Measurements from ENCODE around the gene TFDP3.

The TFDP3 gene

GRCh38 chrX:133185119-133185518 lies 33.0 kb downstream of the TFDP3 start:
- DNase-seq: no peak

DNA sequence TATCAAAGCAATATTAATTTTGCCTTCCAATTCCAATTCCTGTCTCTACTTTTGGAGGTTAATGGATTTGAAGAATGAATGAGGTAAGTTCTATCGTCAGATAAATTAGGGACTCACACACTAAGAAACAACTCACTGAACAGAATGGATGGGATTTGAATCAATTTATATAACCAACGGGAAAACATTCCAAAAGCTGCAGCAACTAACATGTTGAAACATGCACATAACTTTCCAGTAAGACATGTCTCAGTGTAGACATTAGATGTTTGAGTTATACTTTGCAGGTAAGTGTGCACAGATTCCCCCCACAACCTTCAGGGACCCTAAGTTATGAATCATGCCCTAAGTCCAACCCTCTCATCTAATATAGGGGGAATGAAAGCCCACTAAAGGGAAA lies 34.3 kb downstream of the TFDP3 start:
- DNase-seq: no peak

DNA sequence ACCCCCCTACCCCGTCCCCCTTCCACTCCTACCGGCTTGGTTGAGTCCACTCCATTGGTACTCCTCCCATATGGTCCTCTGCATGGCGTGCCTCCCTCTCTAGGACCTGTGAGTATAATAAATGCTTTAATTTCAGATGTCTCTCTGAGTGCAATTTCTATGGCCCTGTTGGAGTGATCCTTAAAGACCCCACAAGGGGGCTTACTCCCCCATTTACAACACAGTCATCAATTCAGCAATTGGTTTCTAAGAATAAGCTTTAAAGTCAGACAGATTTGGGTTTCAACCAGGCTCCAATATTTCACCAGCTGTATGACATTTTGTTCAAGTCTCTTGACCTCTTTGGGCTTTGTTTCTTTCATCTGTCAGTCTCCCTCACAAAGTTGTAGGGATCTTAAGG lies 38.7 kb downstream of the TFDP3 start:
- no peak for DNase-seq

GRCh38 chrX:133177202-133177601 lies 41.0 kb downstream of the TFDP3 start:
- DNase-seq: no peak

DNA sequence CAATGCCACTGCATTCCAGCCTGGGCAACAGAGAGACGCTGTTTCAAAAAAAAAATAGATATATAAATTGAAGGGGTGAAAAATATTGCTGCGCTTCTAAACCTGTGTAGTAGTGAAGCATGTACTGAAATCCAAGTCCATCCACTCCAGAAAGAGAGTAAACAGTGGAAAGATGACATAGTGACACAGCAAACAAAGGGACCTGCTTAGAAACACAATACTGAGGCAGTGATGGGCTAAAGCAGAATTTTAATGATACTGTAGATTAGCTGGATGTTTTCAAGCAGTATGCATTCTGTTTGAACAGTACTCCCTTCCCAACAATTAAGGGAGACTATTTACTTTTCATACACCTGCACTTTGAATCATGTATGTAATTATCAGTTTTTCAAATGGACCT lies 42.5 kb downstream of the TFDP3 start:
- no peak for DNase-seq

DNA sequence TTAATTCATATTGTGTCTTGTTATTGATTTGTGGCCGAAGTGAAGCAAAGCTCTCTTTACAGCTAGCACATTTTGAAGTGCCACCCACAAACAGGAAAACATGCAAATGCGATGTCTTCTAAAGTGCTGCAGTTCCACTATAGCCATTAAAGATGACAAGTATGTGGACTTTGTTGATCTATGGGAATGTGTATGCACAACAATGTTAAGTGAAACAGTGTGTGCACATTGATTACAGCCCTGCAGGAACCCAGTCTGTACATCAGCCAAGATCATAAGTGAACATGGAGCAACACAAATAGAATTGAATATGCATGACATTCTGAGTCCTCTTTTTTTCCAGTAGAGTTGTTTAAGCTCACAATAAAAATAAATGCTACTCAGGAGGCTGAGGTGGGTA lies 43.0 kb downstream of the TFDP3 start:
- DNase-seq: no peak

DNA sequence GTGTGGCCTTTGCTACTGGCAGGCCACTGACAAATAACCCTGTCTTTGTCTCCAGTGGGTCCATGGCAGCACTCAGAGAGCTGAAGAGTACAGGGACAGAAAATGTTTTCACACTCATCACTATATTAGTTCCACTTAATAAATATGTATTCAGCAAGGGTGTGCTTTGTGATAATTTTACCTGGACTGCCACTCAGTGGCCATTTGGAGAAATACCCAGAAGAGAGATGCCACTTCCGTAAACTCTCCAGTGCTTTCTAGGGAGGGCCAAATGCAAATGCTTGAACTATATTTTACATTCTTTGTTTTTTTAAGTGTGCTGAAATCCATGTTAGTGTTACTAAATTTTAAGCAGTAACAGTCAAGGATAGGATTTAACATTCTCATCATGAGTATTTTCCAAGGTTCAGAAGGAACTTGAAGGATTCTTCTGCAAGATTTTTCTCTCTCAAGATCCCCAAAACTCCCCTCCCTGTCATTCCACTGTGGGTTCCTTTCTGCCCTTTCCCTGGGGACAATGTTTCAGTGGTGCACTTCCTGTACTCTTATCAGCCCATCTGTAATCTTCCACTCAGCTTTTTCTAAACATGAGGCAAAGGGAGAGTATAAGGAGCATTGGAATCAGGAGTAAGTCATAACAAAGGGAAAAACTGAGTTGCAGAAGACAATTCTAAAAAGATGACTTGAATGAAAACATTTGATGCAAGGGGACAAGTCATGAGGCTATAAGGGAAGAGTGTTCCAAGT lies 46.0 kb downstream of the TFDP3 start:
- no peak for DNase-seq
